GM18505 (cell line): ENCODE measurements around the gene MZF1.

ENCODE experiments used
- ATAC-seq: cut with Tn5 transposase; IDR thresholded peaks from one replicate; pipeline ENCODE4 v1.9.1; 2021; ENCODE audit not compliant: unreplicated experiment
- POLR2A ChIP-seq: IDR thresholded peaks from 4 replicates; pipeline ENCODE4 v1.6.1; 2011; ENCODE audit warnings: borderline replicate concordance; ENCODE audit not compliant: insufficient read depth, insufficient read length; ENCODE audit errors: extremely low read depth

The MZF1 gene

GRCh38 chr19:58554494-58555368 is 18.4 kb downstream of the MZF1 start, which contains the start of gene CHMP2A:
Gene CHMP2A, minus strand, starts transcription at chr19:58555105. Its CDS starts 893 bp downstream, at chr19:58554212.
- ATAC-seq = peak; percentile 30
- TF ChIP-seq POLR2A = peak; percentile 88

GRCh38 chr19:58553799-58554493 is 19.2 kb downstream of the MZF1 start:
- ATAC-seq = no peak

DNA sequence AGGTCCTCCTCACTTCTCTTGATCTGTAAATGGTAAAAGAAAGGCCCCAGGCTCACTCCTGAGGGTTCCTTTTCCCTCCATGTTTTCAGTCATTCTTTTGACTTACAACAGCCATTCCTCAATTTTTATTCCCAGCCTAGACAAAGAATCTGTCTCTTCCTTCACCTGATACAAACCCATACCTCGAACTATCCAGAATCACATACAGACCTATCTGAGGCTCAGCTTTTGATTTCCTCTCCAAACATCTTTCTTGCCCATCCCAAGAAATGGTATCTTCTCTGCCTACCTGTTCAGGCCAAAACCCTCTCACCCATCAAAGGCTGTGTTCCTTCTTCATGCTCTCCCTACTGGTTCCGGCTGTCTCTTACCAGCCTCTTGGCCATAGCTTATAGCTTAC is 20.5 kb downstream of the MZF1 start:
- TF ChIP-seq POLR2A = no peak
- no peak for ATAC-seq

More at GRCh38 chr19:58553799-58554493, 19.2 kb downstream of the MZF1 start:
- no peak for TF ChIP-seq POLR2A

- ATAC-seq = no peak
- peak; percentile 9 for TF ChIP-seq POLR2A
Measured at GRCh38 chr19:58551577-58552471, 21.3 kb downstream of the MZF1 start.

DNA sequence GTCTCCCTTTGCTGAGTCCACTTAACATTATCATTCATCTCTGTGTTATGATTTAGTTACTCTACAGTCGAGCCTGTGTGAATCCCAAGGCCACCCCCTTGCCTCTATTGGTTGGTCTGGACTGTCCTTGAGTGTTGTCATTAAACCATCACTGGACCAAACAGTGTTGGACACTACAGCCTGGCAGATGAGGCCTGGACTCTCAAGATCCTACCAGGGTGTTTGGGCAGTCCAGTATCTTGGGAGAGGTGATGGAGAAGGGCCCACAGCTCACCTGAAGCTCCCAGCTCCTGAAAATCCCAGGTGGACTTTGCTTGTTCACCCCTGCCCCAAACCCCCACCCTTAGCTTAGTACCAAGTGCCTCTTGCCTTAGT is 22.0 kb downstream of the MZF1 start:
- ATAC-seq = no peak
- TF ChIP-seq POLR2A = no peak

- TF ChIP-seq POLR2A = no peak
- no peak for ATAC-seq
Measured at GRCh38 chr19:58550362-58551122, 22.6 kb downstream of the MZF1 start.

- ATAC-seq = no peak
- no peak for TF ChIP-seq POLR2A
Measured at GRCh38 chr19:58549664-58550361, 23.3 kb downstream of the MZF1 start.

- ATAC-seq = no peak
Measured at GRCh38 chr19:58548859-58549663, 24.1 kb downstream of the MZF1 start.

GRCh38 chr19:58547323-58548312 is 25.5 kb downstream of the MZF1 start:
- ATAC-seq = no peak
- no peak for TF ChIP-seq POLR2A

More at GRCh38 chr19:58548859-58549663, 24.1 kb downstream of the MZF1 start:
- TF ChIP-seq POLR2A = no peak

DNA sequence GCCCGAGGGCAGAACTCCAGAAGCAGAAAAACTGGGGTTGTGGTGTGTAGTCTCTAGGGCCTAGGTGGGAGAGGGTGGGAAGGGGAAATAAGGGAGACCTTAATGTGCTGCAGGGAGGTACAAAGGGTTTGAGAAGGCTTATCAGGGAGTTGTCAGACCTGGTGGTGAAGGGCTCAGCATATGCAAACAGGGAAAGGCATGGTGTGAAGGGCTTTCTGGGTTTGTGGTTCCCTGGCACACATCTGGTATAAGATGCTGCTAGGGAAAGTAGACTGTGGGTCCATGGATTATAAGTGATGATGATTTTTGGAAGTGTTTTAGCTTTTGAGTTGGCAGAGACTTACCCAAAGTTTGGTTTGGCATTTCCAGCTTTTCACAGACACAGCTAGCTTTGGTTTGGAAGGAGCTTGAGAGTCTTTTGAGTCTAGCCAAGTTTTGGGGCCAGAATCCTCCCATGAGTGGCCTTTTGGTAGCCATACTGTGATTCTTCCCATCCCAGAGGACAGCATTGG is 27.1 kb downstream of the MZF1 start:
- ATAC-seq = no peak
- TF ChIP-seq POLR2A = no peak
